Fibroblast of mammary gland (primary cell): Measurements from ENCODE around the gene DAP.
A peak's percentile ranks its signal among the peaks of the same experiment; 100 is the strongest.

ENCODE experiments used
- DNase-seq: peaks from one replicate; pipeline ENCODE4 v3.0.0-alpha.2; 2010; ENCODE audit warnings: low read depth
- H3K4me3 ChIP-seq: 2 replicates; pipeline ENCODE4 v1.5.1; 2011; ENCODE audit warnings: low read depth, mild to moderate bottlenecking, low read length, moderate library complexity; ENCODE audit not compliant: control insufficient read depth
- TF ChIP-seq, protein P1 (sequence below): conservative IDR thresholded peaks from 2 replicates; pipeline ENCODE4 v1.5.1; 2011; ENCODE audit warnings: low read depth, low read length, inconsistent platforms; ENCODE audit not compliant: control insufficient read depth, insufficient read depth

Gene DAP

GRCh38 chr5:10761185-10761932 lies at the start of gene DAP:
TSS of gene DAP (minus strand) at chr5:10761234. CDS start at chr5:10761068, 166 bp downstream.
- H3K4me3 ChIP-seq: peak within 1 kb of the TSS; percentile 81
- peak; percentile 81 for DNase-seq
- TF ChIP-seq, protein P1, sequence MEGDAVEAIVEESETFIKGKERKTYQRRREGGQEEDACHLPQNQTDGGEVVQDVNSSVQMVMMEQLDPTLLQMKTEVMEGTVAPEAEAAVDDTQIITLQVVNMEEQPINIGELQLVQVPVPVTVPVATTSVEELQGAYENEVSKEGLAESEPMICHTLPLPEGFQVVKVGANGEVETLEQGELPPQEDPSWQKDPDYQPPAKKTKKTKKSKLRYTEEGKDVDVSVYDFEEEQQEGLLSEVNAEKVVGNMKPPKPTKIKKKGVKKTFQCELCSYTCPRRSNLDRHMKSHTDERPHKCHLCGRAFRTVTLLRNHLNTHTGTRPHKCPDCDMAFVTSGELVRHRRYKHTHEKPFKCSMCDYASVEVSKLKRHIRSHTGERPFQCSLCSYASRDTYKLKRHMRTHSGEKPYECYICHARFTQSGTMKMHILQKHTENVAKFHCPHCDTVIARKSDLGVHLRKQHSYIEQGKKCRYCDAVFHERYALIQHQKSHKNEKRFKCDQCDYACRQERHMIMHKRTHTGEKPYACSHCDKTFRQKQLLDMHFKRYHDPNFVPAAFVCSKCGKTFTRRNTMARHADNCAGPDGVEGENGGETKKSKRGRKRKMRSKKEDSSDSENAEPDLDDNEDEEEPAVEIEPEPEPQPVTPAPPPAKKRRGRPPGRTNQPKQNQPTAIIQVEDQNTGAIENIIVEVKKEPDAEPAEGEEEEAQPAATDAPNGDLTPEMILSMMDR: no peak

DNA sequence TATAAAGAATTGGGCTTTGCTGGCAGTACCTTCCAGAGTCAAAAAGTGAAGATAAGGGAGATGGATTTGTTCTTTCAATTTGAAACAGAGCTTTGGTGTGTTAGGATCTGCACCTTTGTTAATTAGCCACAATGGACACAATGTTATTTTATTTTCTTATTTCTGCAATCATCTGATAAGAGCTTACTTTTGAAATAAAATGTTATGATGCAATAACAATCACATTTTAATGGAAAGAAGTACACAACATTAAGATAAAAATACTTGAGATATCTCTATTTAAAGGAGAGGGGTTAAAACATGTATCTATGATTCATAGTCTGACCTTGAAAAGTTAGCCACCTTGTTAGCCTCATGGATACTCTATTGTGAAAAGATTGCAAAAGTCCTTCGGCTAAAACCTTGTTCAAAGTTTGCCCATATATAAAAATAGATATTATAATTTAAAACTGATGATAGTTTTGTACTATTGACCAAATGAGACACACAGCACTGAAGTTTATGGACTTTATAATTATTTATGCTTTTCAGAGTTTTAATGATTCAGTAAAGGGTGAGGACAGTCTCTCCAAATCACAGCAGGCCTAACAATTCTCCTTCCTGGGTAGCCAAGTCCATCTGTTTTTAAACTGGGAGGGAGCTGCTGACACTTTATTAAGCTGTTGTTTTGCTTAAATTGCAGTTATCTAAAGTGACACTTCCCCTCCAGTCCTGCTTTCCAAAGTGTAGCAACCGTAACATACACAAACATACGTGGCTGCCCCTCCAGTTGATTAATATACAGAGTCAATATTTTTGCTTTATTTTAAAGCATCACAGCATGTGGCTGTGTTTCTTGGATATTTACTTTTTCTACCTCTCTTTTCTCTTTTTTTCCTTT lies 47.6 kb upstream of the DAP start:
- TF ChIP-seq, protein P1: no peak
- H3K4me3 ChIP-seq: no peak overlapping the region
- no peak for DNase-seq

- no peak overlapping the region for H3K4me3 ChIP-seq
- DNase-seq: peak; percentile 11
- TF ChIP-seq, protein P1: peak; percentile 3
Measured at GRCh38 chr5:10801931-10802666, 41.1 kb upstream of the DAP start.

- no peak for DNase-seq
- TF ChIP-seq, protein P1: no peak
- H3K4me3 ChIP-seq: no peak overlapping the region
Measured at GRCh38 chr5:10800852-10801251, 39.8 kb upstream of the DAP start.

GRCh38 chr5:10797261-10797660 lies 36.2 kb upstream of the DAP start:
- DNase-seq: peak; percentile 64
- no peak overlapping the region for H3K4me3 ChIP-seq
- TF ChIP-seq, protein P1: no peak

- DNase-seq: no peak
- no peak overlapping the region for H3K4me3 ChIP-seq
- TF ChIP-seq, protein P1: no peak
Measured at GRCh38 chr5:10793785-10794184, 32.8 kb upstream of the DAP start.
